Muscle of arm (tissue), 12 donors: ENCODE measurements around the gene IFNA14. TPM values are rescaled to one million over a fixed set of nuclear protein-coding genes. Genes with fewer than 3 reads are reported as not detected.
"Not testable (repeated sequence)": the region's sequence is repeated elsewhere in the genome, so short reads cannot be mapped to it uniquely, and the experiment has no call there.

Experiments
- DNase-seq: peaks from one replicate; pipeline ENCODE4 v3.0.0-alpha.2; 2013
- polyA plus RNA-seq, 12 donors: library from polyadenylated mRNA; unstranded; fragments of 120-200 nt; gene quantifications; one replicate each; pipeline ENCODE4 v1.2.1, GENCODE V29; 2013; ENCODE audit not compliant: insufficient read length in 12 of 12

IFNA14 gene
- polyA plus RNA-seq, 12 donors, result not detected

- DNase-seq, result not testable (repeated sequence)
Measured at GRCh38 chr9:21217211-21217610, 22.6 kb downstream of the IFNA14 start, which contains the start of gene IFNA16. TSS of gene IFNA16 (minus strand) at chr9:21217311. CDS start at chr9:21217305, 6 bp downstream.

- DNase-seq, result not testable (repeated sequence)
Measured at GRCh38 chr9:21213411-21214326, 26.1 kb downstream of the IFNA14 start.

GRCh38 chr9:21212160-21212559, 27.6 kb downstream of the IFNA14 start:
- not testable (repeated sequence) for DNase-seq

GRCh38 chr9:21210782-21211181, 29.0 kb downstream of the IFNA14 start:
- DNase-seq, result not testable (repeated sequence)

GRCh38 chr9:21210311-21210710, 29.5 kb downstream of the IFNA14 start:
- no peak for DNase-seq

GRCh38 chr9:21207043-21207442, 32.8 kb downstream of the IFNA14 start, which contains the start of gene IFNA10:
TSS of gene IFNA10 (minus strand) at chr9:21207143. CDS start at chr9:21207097, 46 bp downstream.
- DNase-seq, result not testable (repeated sequence)

- no peak for DNase-seq
Measured at GRCh38 chr9:21205204-21205603, 34.6 kb downstream of the IFNA14 start.

GRCh38 chr9:21202105-21202504, 37.7 kb downstream of the IFNA14 start, which contains the start of gene IFNA7:
TSS of gene IFNA7 (minus strand) at chr9:21202205. CDS start at chr9:21202165, 40 bp downstream.
- DNase-seq, result not testable (repeated sequence)

GRCh38 chr9:21194867-21195776, 44.7 kb downstream of the IFNA14 start:
- DNase-seq, result not testable (repeated sequence)

Other genes with a start within 250 kb of the IFNA14 start
- 1 to 10 TPM in 11 of 12 donors, not detected in 1; 1.0 to 6.7 (median 1.5) TPM for gene HACD4, start 208.4 kb downstream of the IFNA14 start, polyA plus RNA-seq
- gene IFNB1, start 162.1 kb downstream of the IFNA14 start, polyA plus RNA-seq, result not detected
- gene IFNW1, start 98.2 kb downstream of the IFNA14 start, polyA plus RNA-seq, result not detected
- gene IFNA21, start 73.3 kb downstream of the IFNA14 start, polyA plus RNA-seq, result not detected
- not detected for gene IFNA4, start 52.4 kb downstream of the IFNA14 start, polyA plus RNA-seq
- not detected for gene IFNA7, start 37.8 kb downstream of the IFNA14 start, polyA plus RNA-seq
- gene IFNA10, start 32.9 kb downstream of the IFNA14 start, polyA plus RNA-seq, result not detected
- gene IFNA16, start 22.7 kb downstream of the IFNA14 start, polyA plus RNA-seq, result not detected
- not detected for gene IFNA17, start 11.8 kb downstream of the IFNA14 start, polyA plus RNA-seq
- gene IFNA5, start 65.3 kb upstream of the IFNA14 start, polyA plus RNA-seq, result not detected
- gene KLHL9, start 95.4 kb upstream of the IFNA14 start, polyA plus RNA-seq, result 10 to 100 TPM in 11 of 12 donors, not detected in 1; 20.0 to 33.8 (median 24.1) TPM
- gene IFNA6, start 110.9 kb upstream of the IFNA14 start, polyA plus RNA-seq, result not detected
- gene IFNA13, start 128.1 kb upstream of the IFNA14 start, polyA plus RNA-seq, result not detected
- not detected for gene IFNA2, start 145.4 kb upstream of the IFNA14 start, polyA plus RNA-seq
- gene IFNA8, start 169.1 kb upstream of the IFNA14 start, polyA plus RNA-seq, result not detected
- not detected for gene IFNA1, start 200.4 kb upstream of the IFNA14 start, polyA plus RNA-seq
- gene IFNE, start 242.3 kb upstream of the IFNA14 start, polyA plus RNA-seq, result under 1 TPM in 1 of 12 donors, not detected in 11; 0.12 TPM